HG03108 (cell line): ENCODE results near the gene ADGRG1.

Source experiments
- ATAC-seq: cut with Tn5 transposase; IDR thresholded peaks from one replicate; pipeline ENCODE4 v1.9.1; 2021; ENCODE audit warnings: moderate library complexity; ENCODE audit not compliant: unreplicated experiment

ADGRG1 gene

GRCh38 chr16:57647136-57647875, 18.9 kb downstream of the ADGRG1 start:
- no peak for ATAC-seq

GRCh38 chr16:57648125-57648524, 19.7 kb downstream of the ADGRG1 start:
- no peak for ATAC-seq

- peak; percentile 58 for ATAC-seq
These were observed 20.4 kb downstream of the ADGRG1 start for GRCh38 chr16:57648581-57649442.

GRCh38 chr16:57649443-57649751, 21.0 kb downstream of the ADGRG1 start:
- no peak for ATAC-seq

- ATAC-seq: no peak
These were observed 21.4 kb downstream of the ADGRG1 start for GRCh38 chr16:57649846-57650245.

GRCh38 chr16:57651344-57652333, 23.2 kb downstream of the ADGRG1 start:
- no peak for ATAC-seq

GRCh38 chr16:57652695-57653471, 24.5 kb downstream of the ADGRG1 start:
- no peak for ATAC-seq

- no peak for ATAC-seq
These were observed 25.5 kb downstream of the ADGRG1 start for GRCh38 chr16:57653936-57654335.

- ATAC-seq: no peak
These were observed 28.0 kb downstream of the ADGRG1 start for GRCh38 chr16:57656342-57656955.

- ATAC-seq: no peak
These were observed 28.8 kb downstream of the ADGRG1 start for GRCh38 chr16:57657228-57657627.

- ATAC-seq: no peak
These were observed 29.9 kb downstream of the ADGRG1 start for GRCh38 chr16:57658130-57658877.

GRCh38 chr16:57658878-57659674, 30.6 kb downstream of the ADGRG1 start:
- no peak for ATAC-seq

- ATAC-seq: no peak
These were observed 32.5 kb downstream of the ADGRG1 start for GRCh38 chr16:57660715-57661463.

- no peak for ATAC-seq
These were observed 33.1 kb downstream of the ADGRG1 start for GRCh38 chr16:57661510-57661909.

GRCh38 chr16:57661936-57662906, 33.8 kb downstream of the ADGRG1 start:
- ATAC-seq: no peak

GRCh38 chr16:57663436-57663835, 35.0 kb downstream of the ADGRG1 start:
- no peak for ATAC-seq
